NB4 (cell line): ENCODE results near the gene USP24.

Source experiments
- DNase-seq: peaks from one replicate; pipeline ENCODE4 v3.0.0; 2010; ENCODE audit warnings: low read depth
- H3K4me3 ChIP-seq: one replicate; pipeline ENCODE4 v1.5.1; 2011; ENCODE audit warnings: mild to moderate bottlenecking, low read depth, low read length, moderate library complexity
- MYC ChIP-seq: IDR thresholded peaks from 2 replicates; pipeline ENCODE4 v1.6.1; 2011; ENCODE audit warnings: low read depth, low read length
- POLR2A ChIP-seq: IDR thresholded peaks from 2 replicates; pipeline ENCODE4 v1.6.1; 2011; ENCODE audit warnings: mild to moderate bottlenecking; ENCODE audit not compliant: insufficient read length; ENCODE audit errors: extremely low read depth
- TF ChIP-seq, protein P1 (sequence below): IDR thresholded peaks from 2 replicates; pipeline ENCODE4 v1.6.1; 2011; ENCODE audit warnings: low read depth, low read length
- TF ChIP-seq, protein P2 (sequence below): IDR thresholded peaks from one replicate; pipeline ENCODE4 v1.5.1; 2012; ENCODE audit warnings: low read depth, low read length

USP24 gene

DNA sequence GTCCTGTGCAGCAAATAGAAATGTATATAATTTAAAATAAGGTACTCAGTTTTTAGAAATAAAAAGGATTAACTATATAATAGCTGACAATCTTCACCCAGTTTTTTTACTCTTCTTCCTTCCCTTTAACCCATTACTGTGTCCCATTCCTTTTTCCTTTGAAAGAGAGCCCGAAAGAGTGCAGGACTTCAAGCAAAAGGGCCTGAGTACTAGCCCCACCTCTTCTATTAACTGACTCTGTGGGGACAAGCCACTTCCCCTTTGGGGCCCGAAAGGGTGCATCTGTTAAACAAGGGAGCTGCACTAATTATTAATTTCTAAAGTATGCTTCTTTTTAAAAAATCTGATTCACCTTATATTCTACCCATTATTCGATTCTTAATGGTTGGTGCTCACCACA, 3.3 kb downstream of the USP24 start:
- peak; percentile 75 for DNase-seq
- TF ChIP-seq, protein P1, sequence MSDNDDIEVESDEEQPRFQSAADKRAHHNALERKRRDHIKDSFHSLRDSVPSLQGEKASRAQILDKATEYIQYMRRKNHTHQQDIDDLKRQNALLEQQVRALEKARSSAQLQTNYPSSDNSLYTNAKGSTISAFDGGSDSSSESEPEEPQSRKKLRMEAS = no peak
- TF ChIP-seq, protein P2, sequence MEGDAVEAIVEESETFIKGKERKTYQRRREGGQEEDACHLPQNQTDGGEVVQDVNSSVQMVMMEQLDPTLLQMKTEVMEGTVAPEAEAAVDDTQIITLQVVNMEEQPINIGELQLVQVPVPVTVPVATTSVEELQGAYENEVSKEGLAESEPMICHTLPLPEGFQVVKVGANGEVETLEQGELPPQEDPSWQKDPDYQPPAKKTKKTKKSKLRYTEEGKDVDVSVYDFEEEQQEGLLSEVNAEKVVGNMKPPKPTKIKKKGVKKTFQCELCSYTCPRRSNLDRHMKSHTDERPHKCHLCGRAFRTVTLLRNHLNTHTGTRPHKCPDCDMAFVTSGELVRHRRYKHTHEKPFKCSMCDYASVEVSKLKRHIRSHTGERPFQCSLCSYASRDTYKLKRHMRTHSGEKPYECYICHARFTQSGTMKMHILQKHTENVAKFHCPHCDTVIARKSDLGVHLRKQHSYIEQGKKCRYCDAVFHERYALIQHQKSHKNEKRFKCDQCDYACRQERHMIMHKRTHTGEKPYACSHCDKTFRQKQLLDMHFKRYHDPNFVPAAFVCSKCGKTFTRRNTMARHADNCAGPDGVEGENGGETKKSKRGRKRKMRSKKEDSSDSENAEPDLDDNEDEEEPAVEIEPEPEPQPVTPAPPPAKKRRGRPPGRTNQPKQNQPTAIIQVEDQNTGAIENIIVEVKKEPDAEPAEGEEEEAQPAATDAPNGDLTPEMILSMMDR = no peak
- TF ChIP-seq POLR2A = no peak
- H3K4me3 ChIP-seq = peak overlapping the region; percentile 81

DNA sequence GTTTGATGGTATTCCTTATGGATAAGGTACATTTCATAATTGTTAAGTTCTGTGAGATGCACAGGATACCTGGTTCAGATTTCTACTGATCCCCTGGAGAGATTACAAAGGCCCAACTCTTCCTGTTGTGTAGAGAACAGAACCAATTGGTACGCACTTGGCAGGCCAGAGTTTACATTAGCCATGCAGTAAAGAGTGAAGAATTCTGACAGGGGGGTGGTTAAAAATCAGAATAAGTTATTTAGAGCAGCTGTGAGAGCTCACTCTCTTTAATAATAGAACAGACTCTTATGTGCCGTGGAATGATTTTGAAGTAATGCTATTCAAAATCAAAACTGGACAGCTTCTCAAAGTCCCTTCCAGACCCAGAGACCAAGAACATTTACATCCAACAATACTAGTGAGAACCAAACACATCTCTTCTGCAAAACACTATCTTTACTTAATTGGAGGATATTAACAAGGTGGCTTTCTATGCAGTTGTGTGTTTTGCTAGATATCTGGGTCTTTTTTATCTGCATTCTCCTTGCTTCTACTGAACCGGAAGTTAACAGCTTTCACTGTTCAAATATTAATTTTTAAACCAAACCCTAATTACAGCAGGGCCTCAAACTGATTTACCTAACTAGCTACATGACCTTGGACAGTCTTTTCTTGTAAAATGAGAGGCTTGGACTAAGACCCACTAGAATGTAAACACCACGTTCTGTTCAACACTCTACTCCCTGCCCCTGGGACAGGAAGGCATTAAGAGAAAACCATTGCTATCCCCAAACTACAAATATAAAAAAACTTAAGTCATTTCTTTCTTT, 4.0 kb downstream of the USP24 start:
- no peak for TF ChIP-seq POLR2A
- no peak for TF ChIP-seq MYC
- TF ChIP-seq, protein P1 = no peak
- TF ChIP-seq, protein P2 = no peak
- no peak for DNase-seq
- peak overlapping the region; percentile 81 for H3K4me3 ChIP-seq

DNA sequence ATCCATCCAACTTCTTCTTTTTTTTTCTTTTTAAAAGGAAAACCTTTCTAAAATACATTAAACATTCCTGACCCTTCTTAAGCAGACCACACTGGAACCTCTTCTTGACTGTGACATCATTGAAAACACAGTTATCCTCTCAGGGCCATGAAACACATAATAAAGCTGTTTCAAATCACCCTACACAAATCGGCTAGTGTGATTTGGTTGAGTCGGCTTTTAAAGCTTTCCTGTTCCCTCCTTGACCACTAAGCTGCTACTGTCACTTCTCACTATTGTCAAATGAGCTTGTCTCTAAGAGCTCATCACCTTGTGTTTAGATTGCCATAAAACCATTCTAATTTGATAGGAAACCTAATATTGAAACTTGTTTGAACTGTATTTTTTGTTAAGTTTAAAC, 5.9 kb downstream of the USP24 start:
- H3K4me3 ChIP-seq = no peak overlapping the region
- TF ChIP-seq, protein P1 = no peak
- TF ChIP-seq, protein P2 = no peak
- no peak for TF ChIP-seq MYC
- no peak for TF ChIP-seq POLR2A
- DNase-seq = peak; percentile 32

DNA sequence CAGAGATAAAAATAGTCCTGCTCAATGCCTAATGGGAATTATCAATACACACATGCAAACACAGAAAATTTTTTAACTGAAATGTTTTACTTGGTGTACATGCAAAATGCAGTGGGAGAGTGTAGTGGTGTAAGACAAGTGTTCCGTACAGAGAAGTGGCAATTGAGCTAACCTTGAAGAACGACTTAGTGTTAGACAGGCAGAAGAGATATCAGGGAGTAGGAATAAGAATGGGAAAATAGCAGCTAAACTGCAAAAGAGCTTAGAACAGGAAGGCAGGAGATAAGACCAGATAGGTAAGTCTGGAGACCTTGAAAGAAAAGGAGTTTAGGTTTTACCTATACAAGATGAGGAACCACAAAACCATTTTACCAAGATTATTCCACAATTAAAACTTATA, 9.0 kb downstream of the USP24 start:
- TF ChIP-seq, protein P1 = no peak
- TF ChIP-seq, protein P2 = no peak
- TF ChIP-seq MYC (no peak), POLR2A (no peak)
- DNase-seq = no peak
- no peak overlapping the region for H3K4me3 ChIP-seq

DNA sequence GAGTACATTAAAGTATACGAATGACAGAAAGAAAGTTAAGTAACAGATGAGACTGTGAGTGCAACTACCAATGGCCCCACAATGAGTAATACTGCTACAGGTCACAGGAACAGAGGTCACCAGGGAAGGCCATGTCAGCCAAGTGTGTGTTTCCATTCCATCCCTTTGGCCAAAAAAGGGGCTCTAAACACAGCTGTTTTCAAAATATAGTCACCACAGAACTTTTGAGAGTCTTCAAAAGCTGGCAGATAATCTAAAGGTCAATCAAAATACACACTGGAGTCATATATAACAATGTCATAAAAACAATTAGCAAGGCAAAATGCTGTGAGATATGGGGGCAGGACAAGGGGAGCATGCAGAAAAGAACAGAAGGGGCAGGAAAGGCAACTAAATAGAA, 10.2 kb downstream of the USP24 start:
- DNase-seq = peak; percentile 29
- no peak overlapping the region for H3K4me3 ChIP-seq
- TF ChIP-seq, protein P2 = no peak
- TF ChIP-seq, protein P1 = no peak
- TF ChIP-seq MYC (no peak), POLR2A (no peak)
